Activated CD8-positive, alpha-beta memory T cell treated with anti-CD3 and anti-CD28 coated beads, Interleukin-2, amount 50 U/mL, for 24 hours (primary cell): Measurements from ENCODE around the gene DDX39B.
"Not testable (repeated sequence)": the region's sequence is repeated elsewhere in the genome, so short reads cannot be mapped to it uniquely, and the experiment has no call there.

Experiments used
- DNase-seq: peaks from one replicate; pipeline ENCODE4 v3.0.0-alpha.2; 2020; ENCODE audit errors: extremely low read depth

The DDX39B gene

GRCh38 chr6:31486065-31486837 is 55.6 kb downstream of the DDX39B start:
- DNase-seq: not testable (repeated sequence)

GRCh38 chr6:31485055-31485454 is 56.7 kb downstream of the DDX39B start:
- no peak for DNase-seq

DNA sequence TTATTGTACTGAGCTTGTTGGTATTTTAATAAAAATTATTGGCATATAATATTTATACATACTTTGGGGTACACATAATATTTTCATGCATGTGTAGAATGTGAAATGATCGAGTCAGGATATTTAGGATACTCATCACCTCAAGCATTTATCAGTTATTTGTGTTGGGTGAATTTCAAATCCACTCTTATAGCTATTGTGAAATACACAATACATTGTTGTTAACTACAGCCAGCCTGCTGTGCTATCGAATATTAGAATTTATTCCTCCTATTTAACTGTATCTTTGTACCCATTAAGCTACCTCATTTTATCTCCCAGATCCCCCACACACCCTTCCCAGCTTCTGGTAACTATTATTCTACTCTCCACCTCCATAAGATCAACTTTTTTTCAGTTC is 58.4 kb downstream of the DDX39B start:
- DNase-seq: no peak

- DNase-seq: no peak
These were observed 61.2 kb downstream of the DDX39B start for GRCh38 chr6:31480574-31480973.
